Upper lobe of left lung (tissue), 6 donors: Measurements from ENCODE around the gene CLTCL1. TPM values are rescaled to one million over a fixed set of nuclear protein-coding genes. Genes with fewer than 3 reads are reported as not detected.

Source experiments
- ATAC-seq, 2 donors: fragments of 200-7000 bp; cut with Tn5 transposase; one replicate each; pipeline ENCODE4 v1.9.1; 2022; ENCODE audit warnings: mild to moderate bottlenecking in 2 of 2, moderate library complexity in 2 of 2; ENCODE audit not compliant: low FRiP score in 2 of 2
- DNase-seq, 2 donors: peaks; one replicate each; pipeline ENCODE4 v3.0.0-alpha.2; 2019 to 2020
- H3K27ac ChIP-seq, 4 donors: fragments of 200-600 bp; sonication (generic); one replicate each; pipeline ENCODE4 v1.5.1; 2016 to 2019
- H3K27me3 ChIP-seq, 4 donors: fragments of 200-600 bp; sonication (generic); one replicate each; pipeline ENCODE4 v1.5.1; 2017 to 2019
- H3K36me3 ChIP-seq, 4 donors: fragments of 200-600 bp; sonication (generic); one replicate each; pipeline ENCODE4 v1.5.1; 2016 to 2019
- H3K4me1 ChIP-seq, 4 donors: fragments of 200-600 bp; sonication (generic); one replicate each; pipeline ENCODE4 v1.5.1; 2018 to 2019
- H3K4me3 ChIP-seq, 4 donors: fragments of 200-600 bp; sonication (generic); one replicate each; pipeline ENCODE4 v1.5.1; 2017 to 2019; ENCODE audit warnings: mild to moderate bottlenecking in 2 of 4, moderate library complexity in 1 of 4
- H3K9me3 ChIP-seq, 4 donors: fragments of 200-600 bp; sonication (generic); one replicate each; pipeline ENCODE4 v1.5.1; 2018 to 2019
- CTCF ChIP-seq, 6 experiments: fragments of 450-650 bp in 4 of 6; fragments of 200-600 bp in 2 of 6; sonication (generic) in 2 of 6; IDR thresholded peaks; one replicate each; pipeline ENCODE4 v1.5.1; 2016 to 2019; ENCODE audit warnings: antibody characterized with exemption in 6 of 6
- EP300 ChIP-seq, 4 donors: sonication (generic); formaldehyde crosslinking; IDR thresholded peaks; one replicate each; pipeline ENCODE4 v1.5.1; 2017; ENCODE audit warnings: antibody characterized with exemption in 4 of 4, control low read depth in 2 of 4
- POLR2A ChIP-seq, 4 donors: fragments of 450-650 bp; IDR thresholded peaks; one replicate each; pipeline ENCODE4 v1.5.1; 2016 to 2017; ENCODE audit warnings: antibody characterized with exemption in 4 of 4, mild to moderate bottlenecking in 2 of 4
- POLR2AphosphoS5 ChIP-seq, 2 donors: sonication (generic); formaldehyde crosslinking; IDR thresholded peaks; one replicate each; pipeline ENCODE4 v1.5.1; 2017; ENCODE audit warnings: antibody characterized with exemption in 2 of 2
- WGBS, 2 donors: methylation state at CpG; one replicate each; pipeline ENCODE4 v1.1.5; 2017 to 2018; 5-methylcytosine and 5-hydroxymethylcytosine counted together
- total RNA-seq, 6 donors: library from RNA; depleted of rRNA in 4 of 6; stranded (reverse); fragments of >200 nt in 4 of 6; gene quantifications; one replicate each; pipeline versions ENCODE4 v1.1.0 to v1.2.1, GENCODE V29; 2016 to 2021
- donor health status: DM: no; HTN: no; CAD: no; lungs with moderate emphysema.
- donor health status: DM: no; HTN: yes; CAD: no; lungs with severe emphysema.

The CLTCL1 gene
- total RNA-seq, 6 donors from 2014 or later: 3.0 to 14.7 (median 6.0) TPM

GRCh38 chr22:19178065-19178656, 113.4 kb downstream of the CLTCL1 start:
- Histone ChIP-seq H3K27me3 (no peaks in the 10 kb centered on the region), H3K36me3 (peaks cover 0 to 8% (median 0%) of the 10 kb centered on the region in 4 donors), H3K9me3 (no peaks in the 10 kb centered on the region), H3K4me1 (peaks cover 29 to 46% (median 36%) of the 10 kb centered on the region in 4 donors), H3K27ac (peak overlapping the region; percentile 83 to 89 (median 86)), H3K4me3 (peak overlapping the region; percentile 78 to 98 (median 93))
- ATAC-seq: peak in 1 of 2 donors; percentile 47
- 0% methylated on average over 13 of the region's 80 CpGs; no CpG with 5 or more reads in 1 of the 2 donors for WGBS, 2 donors
- no peak for TF ChIP-seq POLR2AphosphoS5 (IDR thresholded peaks at IDR 0.05)
- no peak for TF ChIP-seq EP300 (IDR thresholded peaks at IDR 0.05)
- TF ChIP-seq POLR2A (IDR thresholded peaks at IDR 0.05): peak in 1 of 4 donors; percentile 27
- peak in 4 of 6 experiments; percentile 6 to 33 (median 20) for TF ChIP-seq CTCF (IDR thresholded peaks at IDR 0.05)
- DNase-seq: peak; percentile 48 to 92

- TF ChIP-seq POLR2AphosphoS5 (IDR thresholded peaks at IDR 0.05) (no peak), CTCF (IDR thresholded peaks at IDR 0.05) (no peak), POLR2A (IDR thresholded peaks at IDR 0.05) (no peak), EP300 (IDR thresholded peaks at IDR 0.05) (no peak)
- 50 to 71% methylated on average over 2 to 26 of the region's 55 CpGs for WGBS, 2 donors
- Histone ChIP-seq H3K9me3 (no peaks in the 10 kb centered on the region), H3K27me3 (no peaks in the 10 kb centered on the region), H3K4me3 (peak overlapping the region; percentile 78 to 98 (median 93)), H3K36me3 (peaks cover 0 to 8% (median 0%) of the 10 kb centered on the region in 4 donors), H3K27ac (peak overlapping the region; percentile 83 to 89 (median 86)), H3K4me1 (peaks cover 36 to 53% (median 43%) of the 10 kb centered on the region in 4 donors)
- peak in 1 of 2 donors; percentile 85 for DNase-seq
- ATAC-seq: no peak
Observed at GRCh38 chr22:19177164-19178064, 114.1 kb downstream of the CLTCL1 start.

- no peak for ATAC-seq
- peaks cover 42 to 60% (median 48%) of the 10 kb centered on the region in 4 donors for H3K4me1 ChIP-seq
- H3K9me3 ChIP-seq: no peaks in the 10 kb centered on the region
- no peak for DNase-seq
- WGBS, 2 donors: 84% methylated on average over 12 of the region's 12 CpGs; no CpG with 5 or more reads in 1 of the 2 donors
- H3K27me3 ChIP-seq: no peaks in the 10 kb centered on the region
- H3K27ac ChIP-seq: no peak overlapping the region
- no peak for TF ChIP-seq CTCF (IDR thresholded peaks at IDR 0.05)
- TF ChIP-seq POLR2A (IDR thresholded peaks at IDR 0.05): no peak
- TF ChIP-seq EP300 (IDR thresholded peaks at IDR 0.05): no peak
- TF ChIP-seq POLR2AphosphoS5 (IDR thresholded peaks at IDR 0.05): no peak
- H3K36me3 ChIP-seq: peaks cover 0 to 8% (median 0%) of the 10 kb centered on the region in 4 donors
- no peak overlapping the region for H3K4me3 ChIP-seq
Observed at GRCh38 chr22:19176732-19177131, 114.8 kb downstream of the CLTCL1 start.

GRCh38 chr22:19176175-19176643, 115.3 kb downstream of the CLTCL1 start:
- H3K36me3 ChIP-seq: peaks cover 0 to 8% (median 0%) of the 10 kb centered on the region in 4 donors
- 71 to 72% methylated on average over 11 to 12 of the region's 12 CpGs for WGBS, 2 donors
- H3K27me3 ChIP-seq: no peaks in the 10 kb centered on the region
- ATAC-seq: no peak
- H3K9me3 ChIP-seq: no peaks in the 10 kb centered on the region
- no peak overlapping the region for H3K4me3 ChIP-seq
- no peak for TF ChIP-seq POLR2A (IDR thresholded peaks at IDR 0.05)
- no peak for TF ChIP-seq POLR2AphosphoS5 (IDR thresholded peaks at IDR 0.05)
- TF ChIP-seq EP300 (IDR thresholded peaks at IDR 0.05): no peak
- TF ChIP-seq CTCF (IDR thresholded peaks at IDR 0.05): no peak
- no peak overlapping the region for H3K27ac ChIP-seq
- DNase-seq: no peak
- peaks cover 42 to 61% (median 48%) of the 10 kb centered on the region in 4 donors for H3K4me1 ChIP-seq
